ENCODE results near the gene MIR17HG.
A peak's percentile ranks its signal among the peaks of the same experiment; 100 is the strongest.

Gene MIR17HG

DNA sequence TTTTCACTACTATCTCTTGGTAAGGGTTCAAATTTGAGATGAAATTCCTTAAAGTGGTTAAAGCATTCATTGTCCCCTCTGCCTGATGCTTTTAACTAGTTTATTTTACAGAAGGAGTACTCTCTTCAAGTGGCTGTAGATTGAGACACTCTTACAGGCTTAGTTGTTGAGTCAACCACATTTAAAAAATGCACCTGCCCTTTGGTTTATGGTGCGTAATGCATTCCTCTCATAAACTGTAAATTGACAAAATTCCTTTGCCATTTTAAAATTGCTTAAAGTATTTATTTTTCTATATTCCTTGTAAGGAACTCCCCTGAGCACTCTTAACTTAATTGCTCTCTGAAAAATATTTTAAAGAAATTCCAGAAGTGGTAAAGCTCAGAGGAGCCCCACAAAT lies 50.1 kb downstream of the MIR17HG start:
- Histone ChIP-seq H3K27me3 (ENCODE audit: insufficient read depth, insufficient read length) (peaks cover 51% of the 10 kb centered on the region), H3K4me3 (ENCODE audit: insufficient read length, low read depth) (no peak overlapping the region), H3K9ac (ENCODE audit: insufficient read length, low read depth) (no peak overlapping the region), H3K4me1 (ENCODE audit: insufficient read depth, insufficient read length) (no peaks in the 10 kb centered on the region), H3K9me3 (ENCODE audit: insufficient read depth, low read length) (no peaks in the 10 kb centered on the region), H3K36me3 (ENCODE audit: insufficient read depth, insufficient read length, low read length) (no peaks in the 10 kb centered on the region)
- no peak for DNase-seq (ENCODE audit: low read depth, low spot score)
- TF ChIP-seq ZNF274 (IDR thresholded peaks at IDR 0.05; ENCODE audit: low read depth, low read length) (no peak), YY1 (IDR thresholded peaks at IDR 0.05; ENCODE audit: insufficient read depth, insufficient read length) (no peak), SUZ12 (IDR thresholded peaks at IDR 0.05; ENCODE audit: extremely low read depth, insufficient read depth, insufficient read length) (no peak)

DNA sequence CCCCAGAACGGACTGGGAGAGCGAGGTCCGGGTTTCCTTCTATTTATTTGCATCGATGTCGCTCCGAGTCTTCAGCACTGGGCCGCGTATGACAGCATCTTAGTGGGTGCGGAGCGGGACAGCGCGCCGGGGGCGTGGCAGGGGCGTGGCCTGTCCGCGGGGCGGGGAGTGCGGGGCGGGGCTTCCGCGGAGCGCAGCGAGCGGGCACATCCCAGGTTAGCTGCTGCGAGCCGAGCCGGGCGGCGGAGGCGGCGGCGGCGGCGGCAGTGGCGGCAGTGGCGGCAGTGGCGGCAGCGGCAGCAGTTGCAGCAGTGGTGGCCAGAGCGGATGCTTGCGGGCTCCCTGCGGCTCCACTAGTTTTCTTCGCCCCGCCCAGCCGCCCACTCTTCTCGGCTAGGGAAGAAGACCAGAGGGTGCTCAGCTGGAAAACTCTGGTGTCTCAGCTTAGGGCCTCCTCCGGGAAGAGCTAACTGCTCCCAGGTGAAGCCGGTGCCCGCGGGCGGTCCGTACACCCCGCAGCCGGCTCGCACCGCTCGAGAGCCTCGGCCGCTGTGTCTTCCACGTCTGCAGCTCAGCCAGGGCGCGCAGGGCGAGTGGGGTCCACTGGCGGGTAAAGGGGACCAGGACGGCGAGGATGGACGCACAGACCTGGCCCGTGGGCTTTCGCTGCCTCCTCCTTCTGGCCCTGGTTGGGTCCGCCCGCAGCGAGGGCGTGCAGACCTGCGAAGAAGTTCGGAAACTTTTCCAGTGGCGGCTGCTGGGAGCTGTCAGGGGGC lies 51.1 kb downstream of the MIR17HG start, which contains the start of gene GPC5:
GPC5 (plus strand) TSS at position 209 of the 776 bp plus-strand sequence.
- Histone ChIP-seq H3K9ac (ENCODE audit: insufficient read length, low read depth) (peak within 1 kb of the TSS; percentile 79), H3K27me3 (ENCODE audit: insufficient read depth, insufficient read length) (peaks cover 51% of the 10 kb centered on the region)
- no peak for TF ChIP-seq ZNF274 (IDR thresholded peaks at IDR 0.05; ENCODE audit: low read depth, low read length)
- no peak for TF ChIP-seq YY1 (IDR thresholded peaks at IDR 0.05; ENCODE audit: insufficient read depth, insufficient read length)
- peak; percentile 39 for TF ChIP-seq SUZ12 (IDR thresholded peaks at IDR 0.05; ENCODE audit: extremely low read depth, insufficient read depth, insufficient read length)

DNA sequence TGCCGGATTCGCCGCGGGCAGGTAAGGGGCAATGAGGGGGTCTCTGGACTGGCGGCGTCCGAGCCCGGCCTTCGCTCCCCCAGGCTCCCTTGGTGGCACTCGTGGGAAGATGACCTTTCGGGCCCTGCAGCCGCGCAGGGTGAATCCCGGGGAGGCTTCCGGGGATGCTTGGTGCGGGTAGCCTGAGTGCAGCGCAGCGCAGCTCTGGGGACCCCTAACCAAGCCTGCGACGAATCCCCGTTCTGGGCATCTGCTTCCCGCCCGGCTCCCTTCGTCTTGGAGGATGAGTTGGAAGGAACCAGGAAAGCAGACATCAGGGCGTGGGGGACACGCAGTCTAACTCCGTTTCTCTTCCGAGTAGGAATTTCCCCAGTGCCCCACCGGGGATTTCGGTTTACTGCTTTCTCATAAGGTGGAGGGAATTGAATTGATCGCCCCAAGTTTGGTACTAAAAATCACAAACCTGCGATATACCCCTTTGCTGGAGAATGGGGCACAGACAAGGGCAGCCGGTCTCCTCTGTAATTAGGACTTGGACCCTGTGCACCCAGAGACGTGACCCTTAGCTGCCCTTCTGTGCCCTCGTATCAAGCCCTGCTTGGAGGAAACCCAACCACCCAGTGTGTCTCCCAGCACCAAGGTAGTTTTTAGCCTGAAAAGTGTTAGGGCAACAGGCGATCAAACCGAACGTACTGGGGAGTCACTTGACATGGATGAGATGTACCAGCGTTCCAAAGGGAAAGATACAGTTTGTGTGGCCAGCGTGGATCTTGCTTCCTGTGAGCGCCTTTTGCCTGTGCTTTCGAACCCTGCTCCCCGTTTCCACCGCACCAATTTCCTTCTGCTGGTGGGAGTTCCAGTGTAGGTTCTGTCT lies 51.9 kb downstream of the MIR17HG start:
- peak overlapping the region; percentile 79 for H3K9ac ChIP-seq (ENCODE audit: insufficient read length, low read depth)
- H3K4me3 ChIP-seq (ENCODE audit: insufficient read length, low read depth): peak overlapping the region; percentile 58
- H3K9me3 ChIP-seq (ENCODE audit: insufficient read depth, low read length): no peaks in the 10 kb centered on the region
- H3K36me3 ChIP-seq (ENCODE audit: insufficient read depth, insufficient read length, low read length): no peaks in the 10 kb centered on the region
- H3K27me3 ChIP-seq (ENCODE audit: insufficient read depth, insufficient read length): peaks cover 51% of the 10 kb centered on the region
- H3K4me1 ChIP-seq (ENCODE audit: insufficient read depth, insufficient read length): no peaks in the 10 kb centered on the region
- no peak for DNase-seq (ENCODE audit: low read depth, low spot score)
- TF ChIP-seq YY1 (IDR thresholded peaks at IDR 0.05; ENCODE audit: insufficient read depth, insufficient read length): no peak
- no peak for TF ChIP-seq ZNF274 (IDR thresholded peaks at IDR 0.05; ENCODE audit: low read depth, low read length)
- TF ChIP-seq SUZ12 (IDR thresholded peaks at IDR 0.05; ENCODE audit: extremely low read depth, insufficient read depth, insufficient read length): no peak

More for the DNA sequence above, 51.1 kb downstream of the MIR17HG start, which contains the start of gene GPC5:
- H3K36me3 ChIP-seq (ENCODE audit: insufficient read depth, insufficient read length, low read length): no peaks in the 10 kb centered on the region
- H3K4me3 ChIP-seq (ENCODE audit: insufficient read length, low read depth): peak within 1 kb of the TSS; percentile 58
- H3K4me1 ChIP-seq (ENCODE audit: insufficient read depth, insufficient read length): no peaks in the 10 kb centered on the region
- DNase-seq (ENCODE audit: low read depth, low spot score): peak; percentile 43
- no peaks in the 10 kb centered on the region for H3K9me3 ChIP-seq (ENCODE audit: insufficient read depth, low read length)

DNA sequence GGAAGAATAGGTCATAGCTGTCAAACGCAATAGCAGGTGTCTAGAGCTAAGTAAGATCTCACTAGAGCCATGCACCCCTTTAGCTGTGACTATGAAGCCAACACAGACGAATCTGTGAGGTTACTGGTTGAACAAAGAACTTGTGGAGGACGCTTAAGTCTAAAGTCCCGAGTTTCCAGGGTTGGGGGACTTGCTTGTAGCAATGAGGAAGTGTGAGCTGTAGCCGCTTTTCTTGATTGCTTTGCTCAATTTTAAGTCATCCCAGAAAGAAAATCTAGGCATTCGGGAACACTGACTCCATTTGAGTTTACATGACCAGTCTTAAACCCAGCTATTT lies 52.5 kb downstream of the MIR17HG start:
- Histone ChIP-seq H3K36me3 (ENCODE audit: insufficient read depth, insufficient read length, low read length) (no peaks in the 10 kb centered on the region), H3K9ac (ENCODE audit: insufficient read length, low read depth) (no peak overlapping the region), H3K4me1 (ENCODE audit: insufficient read depth, insufficient read length) (no peaks in the 10 kb centered on the region), H3K4me3 (ENCODE audit: insufficient read length, low read depth) (no peak overlapping the region), H3K27me3 (ENCODE audit: insufficient read depth, insufficient read length) (peaks cover 51% of the 10 kb centered on the region), H3K9me3 (ENCODE audit: insufficient read depth, low read length) (no peaks in the 10 kb centered on the region)
- DNase-seq (ENCODE audit: low read depth, low spot score): no peak
- no peak for TF ChIP-seq YY1 (IDR thresholded peaks at IDR 0.05; ENCODE audit: insufficient read depth, insufficient read length)
- TF ChIP-seq SUZ12 (IDR thresholded peaks at IDR 0.05; ENCODE audit: extremely low read depth, insufficient read depth, insufficient read length): no peak
- no peak for TF ChIP-seq ZNF274 (IDR thresholded peaks at IDR 0.05; ENCODE audit: low read depth, low read length)

DNA sequence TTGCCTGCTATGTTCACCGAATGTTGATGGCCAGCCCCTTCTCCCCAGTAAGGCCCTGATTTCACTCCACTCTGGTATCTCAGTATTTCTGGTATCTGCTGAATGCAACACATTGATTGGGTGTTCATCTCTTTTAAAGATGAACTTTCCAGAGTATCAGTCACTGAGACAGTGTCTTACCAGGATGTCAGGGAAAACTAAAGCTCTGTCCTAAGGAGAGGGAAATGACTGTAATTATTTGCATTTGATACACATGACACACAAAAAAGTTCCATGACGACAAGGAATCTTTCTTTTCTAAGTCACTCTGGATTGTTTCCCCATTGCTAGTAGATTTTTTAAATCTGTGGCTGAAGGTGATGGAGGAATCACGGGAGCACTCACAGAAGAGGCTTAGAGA lies 53.2 kb downstream of the MIR17HG start:
- Histone ChIP-seq H3K36me3 (ENCODE audit: insufficient read depth, insufficient read length, low read length) (no peaks in the 10 kb centered on the region), H3K4me1 (ENCODE audit: insufficient read depth, insufficient read length) (no peaks in the 10 kb centered on the region), H3K27me3 (ENCODE audit: insufficient read depth, insufficient read length) (peaks cover 51% of the 10 kb centered on the region), H3K4me3 (ENCODE audit: insufficient read length, low read depth) (no peak overlapping the region), H3K9me3 (ENCODE audit: insufficient read depth, low read length) (no peaks in the 10 kb centered on the region), H3K9ac (ENCODE audit: insufficient read length, low read depth) (no peak overlapping the region)
- no peak for DNase-seq (ENCODE audit: low read depth, low spot score)
- TF ChIP-seq SUZ12 (IDR thresholded peaks at IDR 0.05; ENCODE audit: extremely low read depth, insufficient read depth, insufficient read length) (no peak), ZNF274 (IDR thresholded peaks at IDR 0.05; ENCODE audit: low read depth, low read length) (no peak), YY1 (IDR thresholded peaks at IDR 0.05; ENCODE audit: insufficient read depth, insufficient read length) (no peak)

DNA sequence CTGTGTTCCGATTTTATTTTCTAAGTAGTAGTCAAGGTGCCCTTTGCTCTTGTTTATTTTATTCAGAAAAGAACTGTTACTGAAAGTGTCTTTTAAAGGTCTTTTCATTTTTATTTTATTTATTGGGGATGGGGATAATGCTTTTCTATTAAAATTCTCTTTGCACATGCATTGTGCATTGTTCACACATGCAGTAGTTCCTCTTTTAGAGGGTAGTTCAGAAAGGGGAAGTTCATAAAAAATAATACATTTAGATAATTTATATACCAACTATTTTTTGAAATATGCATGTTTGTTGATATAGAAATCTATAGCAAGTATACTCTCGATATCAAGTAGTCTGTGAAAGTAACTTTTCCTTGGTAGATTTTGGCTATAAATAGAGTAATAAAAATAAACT lies 54.4 kb downstream of the MIR17HG start:
- Histone ChIP-seq H3K9me3 (ENCODE audit: insufficient read depth, low read length) (no peaks in the 10 kb centered on the region), H3K4me3 (ENCODE audit: insufficient read length, low read depth) (no peak overlapping the region), H3K4me1 (ENCODE audit: insufficient read depth, insufficient read length) (no peaks in the 10 kb centered on the region), H3K27me3 (ENCODE audit: insufficient read depth, insufficient read length) (peaks cover 43% of the 10 kb centered on the region), H3K36me3 (ENCODE audit: insufficient read depth, insufficient read length, low read length) (no peaks in the 10 kb centered on the region), H3K9ac (ENCODE audit: insufficient read length, low read depth) (no peak overlapping the region)
- TF ChIP-seq SUZ12 (IDR thresholded peaks at IDR 0.05; ENCODE audit: extremely low read depth, insufficient read depth, insufficient read length): no peak
- no peak for TF ChIP-seq YY1 (IDR thresholded peaks at IDR 0.05; ENCODE audit: insufficient read depth, insufficient read length)
- TF ChIP-seq ZNF274 (IDR thresholded peaks at IDR 0.05; ENCODE audit: low read depth, low read length): no peak
- no peak for DNase-seq (ENCODE audit: low read depth, low spot score)
